IMR-90 (cell line): Measurements from ENCODE around the gene CHST2. TPM values are rescaled to one million over a fixed set of nuclear protein-coding genes. Genes with fewer than 3 reads are reported as not detected.

Experiments used
- ATAC-seq: fragments of 200-7000 bp; cut with Tn5 transposase; 2 replicates; pipeline ENCODE4 v1.9.1; 2020; ENCODE audit warnings: low read depth, mild to moderate bottlenecking, moderate library complexity
- BruUV-seq: library from RNA; stranded (reverse); fragments of 400-500 nt; replicated peaks from 2 replicates; lab custom pipeline; 2021; lab: Mats Ljungman, UMichigan
- CTCF ChIA-PET: fragments of 300-600 bp; formaldehyde crosslinking; extraction: SDS; loops from one replicate; lab custom pipeline; 2021; ENCODE audit warnings: antibody characterized with exemption; lab: Yijun Ruan, JAX
- POLR2A ChIA-PET: fragments of 300-600 bp; sonication (Branson Sonifier 250); formaldehyde crosslinking; loops from one replicate; lab custom pipeline; 2022; ENCODE audit warnings: antibody characterized with exemption; ENCODE audit not compliant: unreplicated experiment; lab: Charles Lee
- DNase-seq: peaks from one replicate; pipeline ENCODE4 v3.0.0; 2013
- H2AFZ ChIP-seq: replicated peaks from 2 replicates; pipeline ENCODE3; 2013; ENCODE audit warnings: low read length, mild to moderate bottlenecking; ENCODE audit not compliant: poor library complexity
- H2AK5ac ChIP-seq: 2 replicates; pipeline ENCODE4 v1.6.1; 2013; ENCODE audit warnings: low read depth, low read length, inconsistent platforms
- H2AK9ac ChIP-seq: replicated peaks from 2 replicates; pipeline ENCODE3; 2013; ENCODE audit warnings: mild to moderate bottlenecking, low read depth, low read length, moderate library complexity; ENCODE audit not compliant: poor library complexity
- H2BK120ac ChIP-seq: 2 replicates; pipeline ENCODE4 v1.6.1; 2013; ENCODE audit warnings: low read depth, low read length, inconsistent platforms
- H2BK15ac ChIP-seq: 3 replicates; pipeline ENCODE4 v1.6.1; 2013; ENCODE audit warnings: low read depth, low read length, inconsistent platforms
- H2BK20ac ChIP-seq: 2 replicates; pipeline ENCODE4 v1.6.1; 2013; ENCODE audit warnings: low read depth, mild to moderate bottlenecking, inconsistent platforms, low read length, moderate library complexity
- H2BK5ac ChIP-seq: 2 replicates; pipeline ENCODE4 v1.6.1; 2013; ENCODE audit warnings: mild to moderate bottlenecking, low read depth, low read length, inconsistent platforms; ENCODE audit not compliant: poor library complexity, severe bottlenecking
- H3K14ac ChIP-seq: replicated peaks from 2 replicates; pipeline ENCODE4 v1.6.1; 2013; ENCODE audit warnings: low read depth, low read length, inconsistent platforms
- H3K18ac ChIP-seq: 2 replicates; pipeline ENCODE4 v1.6.1; 2013; ENCODE audit warnings: low read depth, low read length, control low read depth
- H3K23ac ChIP-seq: 2 replicates; pipeline ENCODE4 v1.6.1; 2013; ENCODE audit warnings: low read depth, low read length, inconsistent platforms
- H3K27ac ChIP-seq: 2 replicates; pipeline ENCODE4 v1.5.1; 2013; ENCODE audit warnings: mild to moderate bottlenecking, control low read depth, low read length; ENCODE audit not compliant: insufficient read depth
- H3K27me3 ChIP-seq: 2 replicates; pipeline ENCODE4 v1.6.1; 2013; ENCODE audit warnings: low read length; ENCODE audit not compliant: control insufficient read depth, insufficient read depth
- H3K36me3 ChIP-seq: 2 replicates; pipeline ENCODE4 v1.6.1; 2013; ENCODE audit warnings: low read length, mixed read lengths; ENCODE audit not compliant: control insufficient read depth, insufficient read depth
- H3K4ac ChIP-seq: 2 replicates; pipeline ENCODE4 v1.6.1; 2013; ENCODE audit warnings: low read depth, low read length, inconsistent platforms
- H3K4me1 ChIP-seq: 2 replicates; pipeline ENCODE4 v1.6.1; 2013; ENCODE audit warnings: low read length, mixed read lengths; ENCODE audit not compliant: control insufficient read depth, insufficient read depth
- H3K4me2 ChIP-seq: 2 replicates; pipeline ENCODE4 v1.6.1; 2013; ENCODE audit warnings: low read depth, mild to moderate bottlenecking, control low read depth, low read length, moderate library complexity
- H3K4me3 ChIP-seq: 2 replicates; pipeline ENCODE4 v1.5.1; 2013; ENCODE audit warnings: low read depth, mild to moderate bottlenecking, control low read depth, low read length, moderate library complexity; ENCODE audit not compliant: insufficient read depth
- H3K56ac ChIP-seq: 2 replicates; pipeline ENCODE4 v1.6.1; 2013; ENCODE audit warnings: low read length, inconsistent platforms; ENCODE audit not compliant: insufficient read depth; ENCODE audit errors: extremely low read depth
- H3K79me1 ChIP-seq, 2 experiments: 2 replicates each; pipeline ENCODE4 v1.6.1; 2013; ENCODE audit warnings: low read length in 2 of 2, inconsistent platforms in 1 of 2, low read depth in 1 of 2
- H3K9ac ChIP-seq: 2 replicates; pipeline ENCODE4 v1.6.1; 2013; ENCODE audit warnings: low read depth, low read length, control low read depth
- H3K9me1 ChIP-seq: 2 replicates; pipeline ENCODE4 v1.6.1; 2013; ENCODE audit warnings: low read length, inconsistent platforms; ENCODE audit not compliant: insufficient read depth
- H3K9me3 ChIP-seq: 2 replicates; pipeline ENCODE4 v1.6.1; 2013; ENCODE audit warnings: low read length; ENCODE audit not compliant: control insufficient read depth, insufficient read depth
- H4K20me1 ChIP-seq: 2 replicates; pipeline ENCODE4 v1.6.1; 2013; ENCODE audit warnings: low read length, inconsistent platforms; ENCODE audit not compliant: insufficient read depth
- H4K5ac ChIP-seq: 2 replicates; pipeline ENCODE4 v1.6.1; 2013; ENCODE audit warnings: mild to moderate bottlenecking, low read depth, low read length, control low read depth
- H4K8ac ChIP-seq, 2 experiments: 2 replicates each; pipeline ENCODE4 v1.6.1; 2013; ENCODE audit warnings: low read depth in 2 of 2, low read length in 2 of 2, control low read depth in 1 of 2, inconsistent platforms in 1 of 2
- H4K91ac ChIP-seq: 2 replicates; pipeline ENCODE4 v1.6.1; 2013; ENCODE audit warnings: low read depth, low read length, inconsistent platforms; ENCODE audit not compliant: insufficient read depth
- BHLHE40 ChIP-seq: fragments of 150-350 bp; IDR thresholded peaks from 2 replicates; pipeline ENCODE4 v1.6.1; 2016; ENCODE audit warnings: mild to moderate bottlenecking, low read depth, low read length
- CEBPB ChIP-seq: IDR thresholded peaks from 2 replicates; pipeline ENCODE4 v1.6.1; 2012; ENCODE audit warnings: low read depth, low read length, improper control_type of control experiment
- CHD1 ChIP-seq: IDR thresholded peaks from 2 replicates; pipeline ENCODE4 v1.6.1; 2012; ENCODE audit warnings: low read depth, low read length, improper control_type of control experiment
- ELK1 ChIP-seq: fragments of 150-350 bp; IDR thresholded peaks from 2 replicates; pipeline ENCODE4 v1.6.1; 2016; ENCODE audit warnings: low read depth, mild to moderate bottlenecking, low read length, moderate library complexity, borderline replicate concordance
- FOS ChIP-seq: fragments of 150-350 bp; IDR thresholded peaks from 2 replicates; pipeline ENCODE4 v1.6.1; 2016; ENCODE audit warnings: low read depth, low read length
- MAFK ChIP-seq: IDR thresholded peaks from 2 replicates; pipeline ENCODE4 v1.6.1; 2012; ENCODE audit warnings: low read depth, low read length, improper control_type of control experiment
- MAZ ChIP-seq: IDR thresholded peaks from 2 replicates; pipeline ENCODE4 v1.6.1; 2012; ENCODE audit warnings: low read depth, mild to moderate bottlenecking, low read length, improper control_type of control experiment, moderate library complexity, borderline replicate concordance
- NFE2L2 ChIP-seq: fragments of 150-350 bp; IDR thresholded peaks from 2 replicates; pipeline ENCODE4 v1.6.1; 2016; ENCODE audit warnings: low read depth, mild to moderate bottlenecking, low read length
- POLR2A ChIP-seq: IDR thresholded peaks from 2 replicates; pipeline ENCODE4 v1.6.1; 2012; ENCODE audit warnings: mild to moderate bottlenecking, low read depth, low read length
- WGBS, 2 experiments: methylation state at CpG; one replicate each; pipeline versions ENCODE4 v1.1.5 to v1.1.7; 2013; ENCODE audit warnings: missing lambda C conversion rate in 2 of 2; ENCODE audit not compliant: insufficient read length in 1 of 2; ENCODE audit errors: extremely low coverage in 2 of 2; 5-methylcytosine and 5-hydroxymethylcytosine counted together
- dilution Hi-C: fragments of 300-500 bp; cut with HindIII; formaldehyde crosslinking; loops from one replicate; pipeline ENCODE4 v1.14.3; 2018; ENCODE audit warnings: low sequenced_read_pairs; ENCODE audit not compliant: unreplicated experiment
- in situ Hi-C: fragments of 300-500 bp; cut with MboI; formaldehyde crosslinking; loops from 3 replicates; pipeline ENCODE4 v1.14.3; 2019; ENCODE audit warnings: low sequenced_read_pairs, inconsistent platforms, mixed read lengths
- intact Hi-C: fragments of 100-400 bp; cut with micrococcal nuclease; formaldehyde crosslinking; loops from 2 replicates; pipeline ENCODE4 v1.10.0; 2022
- polyA plus RNA-seq, 3 experiments: library from polyadenylated mRNA; depleted of rRNA; stranded (reverse); fragments of >200 nt; gene quantifications; 2 replicates each; pipeline ENCODE4 v1.2.3, GENCODE V29; 2012; ENCODE audit warnings: low replicate concordance in 1 of 3
- total RNA-seq: library from RNA; depleted of rRNA; stranded (reverse); fragments of >200 nt; gene quantifications from 2 replicates; pipeline ENCODE4 v1.2.3, GENCODE V29; 2012

CHST2 gene
- total and polyA plus RNA-seq, 2 of the 4 experiments (the other 2 are of a cell fraction): 0.90 to 1.4 TPM

GRCh38 chr3:143139762-143140161 lies 20.2 kb downstream of the CHST2 start:
- H3K18ac ChIP-seq: no peak overlapping the region
- H3K9ac ChIP-seq: no peak overlapping the region
- peak overlapping the region; percentile 47; the same call in 1 of the 2 replicates for H2BK20ac ChIP-seq
- H4K5ac ChIP-seq: no peak overlapping the region
- H3K9me1 ChIP-seq: peaks cover 4% of the 10 kb centered on the region; the same call in 1 of the 2 replicates
- no peak for TF ChIP-seq CEBPB
- no peak for TF ChIP-seq MAZ
- no peak for TF ChIP-seq ELK1
- TF ChIP-seq NFE2L2: no peak
- no peak for TF ChIP-seq POLR2A
- no peak for TF ChIP-seq FOS
- no peak for TF ChIP-seq MAFK
- no peak for TF ChIP-seq CHD1
- no peak for TF ChIP-seq BHLHE40
- ATAC-seq: no peak
- H3K36me3 ChIP-seq: no peaks in the 10 kb centered on the region
- no peak overlapping the region for H4K91ac ChIP-seq
- H3K4me3 ChIP-seq: no peak overlapping the region
- dilution Hi-C loops: no loop called here
- H3K79me1 ChIP-seq: no peaks in the 10 kb centered on the region
- BruUV-seq: no TSS peak
- POLR2A ChIA-PET: no interaction called here
- CTCF ChIA-PET: no interaction called here
- no peak overlapping the region for H3K23ac ChIP-seq
- no peak overlapping the region for H3K4ac ChIP-seq
- H2BK15ac ChIP-seq: no peak overlapping the region
- DNase-seq: peak; percentile 25
- no peak overlapping the region for H3K4me2 ChIP-seq
- intact Hi-C loops: no loop called here
- H2BK5ac ChIP-seq: no peak overlapping the region
- H4K20me1 ChIP-seq: no peaks in the 10 kb centered on the region
- no peak overlapping the region for H2AK5ac ChIP-seq
- no peak overlapping the region for H2BK120ac ChIP-seq
- H3K27ac ChIP-seq: no peak overlapping the region
- H3K4me1 ChIP-seq: peaks cover 1% of the 10 kb centered on the region; the same call in 1 of the 2 replicates
- H3K56ac ChIP-seq: no peak overlapping the region
- WGBS, 2 experiments: 80% methylated on average over 1 of the region's 7 CpGs; no CpG with 5 or more reads in 1 of the 2 experiments
- H3K14ac ChIP-seq: no peak overlapping the region; the same call in 1 of the 2 replicates
- 0 out of 2 replicates have a peak, but pooled peaks cover under 1% of the 10 kb centered on the region for H3K9me3 ChIP-seq
- no peaks in the 10 kb centered on the region for H3K27me3 ChIP-seq
- H2AFZ ChIP-seq: peak overlapping the region; percentile 19
- H2AK9ac ChIP-seq: no peak overlapping the region
- no peak overlapping the region for H4K8ac ChIP-seq
- in situ Hi-C loops: no loop called here
